CD14-positive monocyte (primary cell): ENCODE data around the gene UGT2A3. TPM values are rescaled to one million over a fixed set of nuclear protein-coding genes. Genes with fewer than 3 reads are reported as not detected.

Experiments
- DNase-seq, 3 donors: peaks; one replicate each; pipeline ENCODE4 v3.0.0-alpha.2; 2011 to 2022
- H2AFZ ChIP-seq: 2 replicates; pipeline ENCODE4 v1.6.0; 2012; ENCODE audit warnings: mild to moderate bottlenecking, low read depth, low read length, inconsistent platforms; ENCODE audit not compliant: insufficient read depth, poor library complexity, severe bottlenecking
- H3K27ac ChIP-seq, 2 donors: 1 replicate in 1 of 2; 2 replicates in 1 of 2; pipeline ENCODE4 v1.5.1; 2012 to 2013; ENCODE audit warnings: low read length in 2 of 2, control low read depth in 1 of 2, inconsistent platforms in 1 of 2, low read depth in 1 of 2, mild to moderate bottlenecking in 1 of 2
- H3K27me3 ChIP-seq, 2 donors: one replicate each; pipeline versions ENCODE4 v1.6.0 to v1.6.1; 2011 to 2013; ENCODE audit warnings: low read length in 2 of 2; ENCODE audit not compliant: control insufficient read depth in 2 of 2, insufficient read depth in 2 of 2
- H3K36me3 ChIP-seq, 2 donors: replicated peaks in 1 of 2; 1 replicate in 1 of 2; 2 replicates in 1 of 2; pipeline versions ENCODE4 v1.5.1 to v1.6.1; 2012 to 2013; ENCODE audit warnings: low read length in 2 of 2, control low read depth in 1 of 2, inconsistent platforms in 1 of 2, mild to moderate bottlenecking in 1 of 2; ENCODE audit not compliant: insufficient read depth in 2 of 2, control insufficient read depth in 1 of 2
- H3K4me1 ChIP-seq, 2 donors: 1 replicate in 1 of 2; 2 replicates in 1 of 2; pipeline versions ENCODE4 v1.5.1 to v1.6.1; 2012 to 2013; ENCODE audit warnings: low read length in 2 of 2, control low read depth in 1 of 2, inconsistent platforms in 1 of 2, mild to moderate bottlenecking in 1 of 2, moderate library complexity in 1 of 2; ENCODE audit not compliant: insufficient read depth in 2 of 2, control insufficient read depth in 1 of 2
- H3K4me2 ChIP-seq: replicated peaks from 2 replicates; pipeline ENCODE3; 2012; ENCODE audit warnings: low read length, moderate library complexity, mild to moderate bottlenecking; ENCODE audit not compliant: poor library complexity, severe bottlenecking; ENCODE audit errors: extremely low read depth
- H3K4me3 ChIP-seq, 3 experiments: fragments of 200-600 bp in 1 of 3; sonication (generic) in 1 of 3; replicated peaks in 1 of 3; 1 replicate in 2 of 3; 2 replicates in 1 of 3; pipeline ENCODE4 v1.5.1; 2011 to 2013; ENCODE audit warnings: low read length in 3 of 3, mild to moderate bottlenecking in 3 of 3, control low read depth in 2 of 3, low read depth in 2 of 3, inconsistent platforms in 1 of 3, moderate library complexity in 1 of 3
- H3K79me2 ChIP-seq: 2 replicates; pipeline ENCODE4 v1.6.0; 2012; ENCODE audit warnings: mild to moderate bottlenecking, control low read depth, inconsistent platforms, low read length, moderate library complexity; ENCODE audit not compliant: insufficient read depth
- H3K9ac ChIP-seq: 2 replicates; pipeline ENCODE4 v1.6.0; 2017; ENCODE audit warnings: low read length, mild to moderate bottlenecking; ENCODE audit not compliant: insufficient read depth, poor library complexity, severe bottlenecking
- H3K9me3 ChIP-seq, 2 donors: replicated peaks in 1 of 2; 1 replicate in 1 of 2; 2 replicates in 1 of 2; pipeline versions ENCODE4 v1.5.1 to v1.6.1; 2012 to 2013; ENCODE audit warnings: low read length in 2 of 2, control low read depth in 1 of 2; ENCODE audit not compliant: control insufficient read depth in 1 of 2, insufficient read depth in 1 of 2
- H4K20me1 ChIP-seq: 2 replicates; pipeline ENCODE4 v1.6.0; 2012; ENCODE audit warnings: mild to moderate bottlenecking, low read length, control low read depth, moderate library complexity; ENCODE audit not compliant: insufficient read depth
- H3K27ac Mint-ChIP-seq, 7 donors: one replicate each; pipeline ENCODE4 v1.8.0; 2020; ENCODE audit warnings: mild to moderate bottlenecking in 7 of 7, mixed read lengths in 7 of 7, moderate library complexity in 6 of 7, inconsistent platforms in 2 of 7
- H3K27me3 Mint-ChIP-seq, 3 donors: one replicate each; pipeline ENCODE4 v1.8.0; 2021 to 2022; ENCODE audit warnings: low read depth in 3 of 3, mild to moderate bottlenecking in 3 of 3, mixed read lengths in 3 of 3, moderate library complexity in 3 of 3, inconsistent platforms in 1 of 3
- H3K36me3 Mint-ChIP-seq, 2 donors: one replicate each; pipeline ENCODE4 v1.8.0; 2020; ENCODE audit warnings: mixed read lengths in 2 of 2, inconsistent platforms in 1 of 2, mild to moderate bottlenecking in 1 of 2
- H3K4me1 Mint-ChIP-seq: one replicate; pipeline ENCODE4 v1.8.0; 2020; ENCODE audit warnings: mild to moderate bottlenecking, mixed read lengths
- H3K4me3 Mint-ChIP-seq, 2 donors: one replicate each; pipeline ENCODE4 v1.8.0; 2020; ENCODE audit warnings: mild to moderate bottlenecking in 2 of 2, mixed read lengths in 2 of 2, moderate library complexity in 1 of 2
- H3K9me3 Mint-ChIP-seq, 7 donors: one replicate each; pipeline ENCODE4 v1.8.0; 2020 to 2022; ENCODE audit warnings: mixed read lengths in 7 of 7, mild to moderate bottlenecking in 6 of 7, moderate library complexity in 6 of 7, inconsistent platforms in 2 of 7
- CTCF ChIP-seq: fragments of 200-600 bp; IDR thresholded peaks from one replicate; pipeline ENCODE4 v1.8.0; 2022; ENCODE audit warnings: antibody characterized with exemption, mild to moderate bottlenecking
- WGBS: methylation state at CpG from one replicate; pipeline ENCODE4 v1.1.5; 2013; ENCODE audit warnings: missing lambda C conversion rate; ENCODE audit not compliant: insufficient coverage; 5-methylcytosine and 5-hydroxymethylcytosine counted together
- intact Hi-C, 2 donors: fragments of 100-400 bp; cut with micrococcal nuclease; formaldehyde crosslinking; loops; one replicate each; pipeline versions ENCODE4 v1.15.0 to v1.15.1; 2023
- polyA plus RNA-seq, 3 donors: library from polyadenylated mRNA; depleted of rRNA in 1 of 3; unstranded in 2 of 3; stranded (reverse) in 1 of 3; fragments of 300-500 nt in 2 of 3; fragments of >200 nt in 1 of 3; fragmentation: Illumina TruSeq in 2 of 3; gene quantifications; 1 replicate in 2 of 3; 2 replicates in 1 of 3; pipeline ENCODE4 v1.2.3, GENCODE V29; 2012 to 2021

UGT2A3 gene
- polyA plus RNA-seq, 3 donors, result not detected

- Histone ChIP-seq H3K79me2 (no peaks in the 10 kb centered on the region), H3K9me3 (no peaks in the 10 kb centered on the region), H4K20me1 (no peaks in the 10 kb centered on the region), H3K4me1 (no peaks in the 10 kb centered on the region), H3K4me3 (no peak overlapping the region), H3K4me2 (no peak overlapping the region), H3K27me3 (no peaks in the 10 kb centered on the region), H3K36me3 (no peaks in the 10 kb centered on the region), H3K27ac (no peak overlapping the region), H2AFZ (no peak overlapping the region), H3K9ac (no peak overlapping the region)
- TF ChIP-seq CTCF, result no peak
- DNase-seq, result no peak
- intact Hi-C loops, result no loop called here
- Mint-ChIP-seq H3K9me3 (peaks cover 0 to 6% (median 0%) of the 10 kb centered on the region in 7 donors), H3K27ac (no peak overlapping the region), H3K27me3 (peaks cover 0 to 5% (median 0%) of the 10 kb centered on the region in 3 donors), H3K4me1 (no peaks in the 10 kb centered on the region), H3K36me3 (no peaks in the 10 kb centered on the region), H3K4me3 (no peak overlapping the region)
- 97% methylated on average over 7 of the region's 10 CpGs for WGBS
These were observed 44.8 kb downstream of the UGT2A3 start for GRCh38 chr4:68906780-68907137.

- H3K4me1 Mint-ChIP-seq, result no peaks in the 10 kb centered on the region
- Histone ChIP-seq H3K9me3 (no peaks in the 10 kb centered on the region), H3K9ac (no peak overlapping the region), H2AFZ (no peak overlapping the region), H3K36me3 (no peaks in the 10 kb centered on the region), H3K4me3 (no peak overlapping the region), H4K20me1 (no peaks in the 10 kb centered on the region), H3K4me1 (no peaks in the 10 kb centered on the region), H3K79me2 (no peaks in the 10 kb centered on the region), H3K27me3 (no peaks in the 10 kb centered on the region), H3K4me2 (no peak overlapping the region), H3K27ac (no peak overlapping the region)
- TF ChIP-seq CTCF, result no peak
- H3K27me3 Mint-ChIP-seq, result peaks cover 0 to 5% (median 0%) of the 10 kb centered on the region in 3 donors
- no peak overlapping the region for H3K27ac Mint-ChIP-seq
- 79% methylated on average over 8 of the region's 16 CpGs for WGBS
- intact Hi-C loops, result no loop called here
- no peaks in the 10 kb centered on the region for H3K36me3 Mint-ChIP-seq
- H3K4me3 Mint-ChIP-seq, result no peak overlapping the region
- H3K9me3 Mint-ChIP-seq, result peaks cover 0 to 6% (median 0%) of the 10 kb centered on the region in 7 donors
- DNase-seq, result no peak
These were observed 45.4 kb downstream of the UGT2A3 start for GRCh38 chr4:68905939-68906779.
